PFSK-1 (cell line): ENCODE measurements around the gene GRK3.

Source experiments
- FOXP2 ChIP-seq: optimal IDR thresholded peaks from 2 replicates; pipeline ENCODE3; 2011; ENCODE audit warnings: borderline replicate concordance, control low read depth, inconsistent platforms; ENCODE audit not compliant: insufficient read depth; ENCODE audit errors: extremely low read length, extremely low read depth
- POLR2AphosphoS5 ChIP-seq: IDR thresholded peaks from 2 replicates; pipeline ENCODE4 v1.6.1; 2012; ENCODE audit warnings: low read depth, mild to moderate bottlenecking, control low read depth, low read length, moderate library complexity
- REST ChIP-seq, 2 experiments: IDR thresholded peaks; 2 replicates each; pipeline versions ENCODE4 v1.6.1 to v1.8.0; 2011 to 2012; ENCODE audit warnings: low read depth in 2 of 2, low read length in 2 of 2, control low read depth in 1 of 2, inconsistent platforms in 1 of 2, mild to moderate bottlenecking in 1 of 2, moderate library complexity in 1 of 2; ENCODE audit not compliant: insufficient read depth in 1 of 2
- SIN3A ChIP-seq: IDR thresholded peaks from 2 replicates; pipeline ENCODE4 v1.6.1; 2012; ENCODE audit warnings: mild to moderate bottlenecking, low read length, moderate library complexity, borderline replicate concordance; ENCODE audit not compliant: insufficient read depth
- TAF1 ChIP-seq: IDR thresholded peaks from 2 replicates; pipeline ENCODE4 v1.6.1; 2012; ENCODE audit warnings: low read length, control low read depth, borderline replicate concordance; ENCODE audit not compliant: insufficient read depth

DNA sequence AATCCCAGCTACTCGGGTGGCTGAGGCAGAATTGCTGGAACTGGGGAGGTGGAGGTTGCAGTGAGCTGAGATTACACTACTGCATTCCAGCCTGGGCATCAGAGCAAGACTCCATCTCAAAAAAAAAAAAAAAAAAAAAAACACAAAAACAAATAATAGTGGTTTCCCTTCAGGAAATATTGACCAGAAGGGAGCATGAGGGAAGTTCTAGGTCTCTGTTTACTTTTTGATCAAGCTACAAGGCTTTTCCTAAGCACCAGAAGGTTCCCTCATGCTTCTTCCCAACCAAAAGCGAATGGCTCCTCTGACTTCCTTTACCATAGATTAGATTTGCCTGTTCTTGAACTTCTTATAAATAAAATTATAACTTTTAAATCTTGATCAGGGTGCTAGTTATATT lies 195.8 kb downstream of the GRK3 start:
- TF ChIP-seq POLR2AphosphoS5 (no peak), TAF1 (no peak), FOXP2 (no peak), REST (IDR thresholded peaks at IDR 0.05; ENCODE audit: insufficient read depth in 1 of 2, low read depth in 2 of 2, low read length in 2 of 2) (no peak), SIN3A (no peak)
